HG03378 (cell line): ENCODE data around the gene SPATA13.

Experiments used
- ATAC-seq: cut with Tn5 transposase; IDR thresholded peaks from one replicate; pipeline ENCODE4 v1.9.1; 2021; ENCODE audit warnings: mild to moderate bottlenecking, moderate library complexity; ENCODE audit not compliant: unreplicated experiment

The SPATA13 gene

DNA sequence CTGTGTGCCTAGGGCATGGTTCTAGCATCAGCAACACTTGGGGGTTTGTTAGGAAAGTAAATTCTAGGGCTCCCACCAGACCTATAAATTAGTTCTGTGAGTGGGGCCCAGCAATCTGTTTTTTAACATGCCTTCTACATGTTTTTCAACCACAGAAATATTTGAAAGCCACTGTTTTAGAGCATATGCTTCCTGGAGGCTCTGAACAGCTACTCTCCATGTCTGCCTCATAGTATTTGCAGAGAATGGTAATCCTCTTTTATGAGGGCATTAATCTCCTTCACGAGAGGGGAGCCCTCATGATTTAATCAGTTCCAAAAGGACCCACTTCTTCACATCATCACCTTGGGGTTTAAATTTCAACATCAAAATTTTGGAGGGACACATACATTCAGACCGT lies 6.0 kb downstream of the SPATA13 start:
- no peak for ATAC-seq

DNA sequence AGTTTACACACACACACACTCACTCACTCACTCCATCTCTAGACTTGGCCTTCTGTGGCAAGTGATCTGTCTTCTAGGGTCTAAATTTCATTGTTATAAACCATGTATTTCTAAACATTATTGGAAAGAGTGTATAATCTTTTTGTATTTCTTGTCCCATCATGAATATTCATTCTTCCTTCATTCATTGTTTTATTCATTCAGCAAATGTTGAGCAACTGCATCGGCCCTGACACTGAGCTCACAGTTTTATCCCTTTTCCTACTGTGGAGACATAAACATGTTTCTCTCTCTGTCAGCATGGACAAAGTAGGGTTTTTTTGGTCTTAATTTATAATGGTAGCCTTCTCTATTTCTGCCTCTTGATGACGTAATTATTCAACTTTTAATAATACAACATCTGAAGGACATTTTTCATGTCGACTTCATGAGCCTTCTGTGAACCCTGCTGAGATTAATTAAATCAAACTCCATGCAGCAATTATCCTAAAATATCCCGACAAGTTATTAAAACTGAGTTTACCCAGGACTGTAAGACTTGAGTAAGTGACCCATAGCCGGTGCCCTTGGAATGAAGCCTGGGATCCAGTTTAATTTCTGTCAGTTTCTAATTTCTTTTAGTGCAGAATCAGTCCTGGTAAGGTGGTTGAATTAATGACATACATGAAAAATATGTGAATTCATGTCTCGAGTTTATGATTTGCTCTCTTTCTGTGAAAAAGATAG lies 7.3 kb downstream of the SPATA13 start:
- no peak for ATAC-seq

DNA sequence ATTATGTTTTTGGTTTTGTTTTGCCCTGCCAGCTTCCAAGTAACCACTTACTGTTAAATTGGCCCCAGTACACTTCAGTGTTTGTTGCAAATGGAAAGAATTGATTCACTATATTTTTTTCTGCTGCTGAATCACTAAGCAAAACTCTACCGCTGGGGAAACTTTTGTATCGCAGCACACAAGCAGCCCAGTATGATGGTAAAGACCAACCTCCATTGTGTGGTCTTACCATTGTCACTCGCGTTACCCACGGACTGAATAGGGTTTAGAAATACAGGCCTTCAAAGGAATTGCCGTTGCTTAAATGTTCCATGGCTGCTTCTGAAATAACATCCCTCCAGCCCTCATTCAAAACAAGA lies 7.9 kb downstream of the SPATA13 start:
- ATAC-seq, result no peak

DNA sequence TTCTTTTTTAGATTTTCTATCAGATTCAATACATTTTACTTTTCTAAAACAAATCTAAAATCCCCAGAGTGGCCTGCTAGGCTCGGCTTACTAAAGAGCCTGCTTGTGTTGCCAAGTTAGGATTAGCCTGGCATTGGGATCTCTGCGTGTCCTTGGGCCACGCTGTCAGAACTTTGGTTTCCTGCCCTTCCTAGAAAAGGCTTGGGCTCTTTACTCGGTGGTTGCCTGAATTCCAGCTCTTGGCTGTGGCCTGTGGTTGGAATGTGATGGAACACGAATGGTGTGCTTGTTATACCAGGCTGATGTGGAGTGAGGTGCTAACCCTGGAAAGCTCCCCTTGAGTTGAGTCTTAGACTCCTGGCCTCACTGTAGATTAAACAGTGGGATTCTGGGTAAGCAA lies 8.5 kb downstream of the SPATA13 start:
- ATAC-seq, result no peak

DNA sequence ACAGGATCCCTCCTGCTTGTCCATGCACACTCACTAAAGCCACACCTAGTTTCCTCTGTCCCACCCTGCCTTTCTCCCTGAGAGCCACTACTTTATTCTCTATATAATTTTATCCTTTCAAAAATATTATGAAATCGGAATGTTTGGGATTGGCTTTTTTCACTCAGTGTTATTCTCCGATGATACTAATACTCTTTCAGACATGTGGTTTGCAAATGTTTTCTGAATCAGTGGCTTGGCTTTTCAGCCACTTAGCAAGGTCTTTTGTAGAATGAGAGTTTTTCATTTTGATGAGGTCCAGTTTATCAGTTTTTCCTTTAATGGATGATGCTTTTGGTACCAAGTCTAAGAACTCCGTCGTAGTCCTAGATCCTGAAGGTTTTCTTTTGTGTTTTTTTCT lies 11.6 kb downstream of the SPATA13 start:
- no peak for ATAC-seq

- ATAC-seq, result no peak
These were observed 13.3 kb downstream of the SPATA13 start for GRCh38 chr13:24173795-24174194.

GRCh38 chr13:24175847-24176246 lies 15.3 kb downstream of the SPATA13 start:
- no peak for ATAC-seq

DNA sequence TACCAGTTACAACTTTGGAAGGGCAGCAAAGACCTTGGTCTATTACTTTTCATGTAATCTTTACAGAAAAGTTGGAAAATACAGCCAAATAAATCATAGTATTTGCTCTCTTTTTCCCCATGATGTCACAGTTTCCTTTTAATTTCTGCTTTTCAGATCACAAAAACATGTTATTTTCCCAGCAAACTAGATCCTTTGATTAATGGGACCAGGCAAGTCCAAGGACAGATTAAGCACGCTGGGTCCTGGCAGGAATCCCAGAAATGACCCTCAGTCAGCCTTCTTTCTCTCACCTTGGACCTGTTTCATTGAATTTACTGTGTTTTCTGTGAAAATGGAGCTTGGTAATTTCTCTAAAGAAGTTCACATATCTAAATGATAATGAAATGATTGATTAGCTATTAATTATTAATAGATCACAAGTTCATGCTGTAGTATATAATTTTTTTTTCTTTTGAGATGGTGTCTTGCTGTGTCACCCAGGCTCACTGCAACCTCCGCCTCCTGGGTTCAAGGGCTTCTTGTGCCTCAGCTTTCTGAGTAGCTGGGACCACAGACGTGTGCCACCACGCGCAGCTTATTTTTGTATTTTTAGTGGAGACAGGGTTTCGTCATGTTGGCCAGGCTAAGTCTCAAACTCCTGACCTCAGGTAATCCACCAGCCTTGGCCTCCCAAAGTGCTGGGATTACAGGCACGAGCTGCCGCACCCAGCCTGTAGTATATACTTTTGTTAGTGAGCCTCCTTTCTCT lies 16.0 kb downstream of the SPATA13 start:
- no peak for ATAC-seq

DNA sequence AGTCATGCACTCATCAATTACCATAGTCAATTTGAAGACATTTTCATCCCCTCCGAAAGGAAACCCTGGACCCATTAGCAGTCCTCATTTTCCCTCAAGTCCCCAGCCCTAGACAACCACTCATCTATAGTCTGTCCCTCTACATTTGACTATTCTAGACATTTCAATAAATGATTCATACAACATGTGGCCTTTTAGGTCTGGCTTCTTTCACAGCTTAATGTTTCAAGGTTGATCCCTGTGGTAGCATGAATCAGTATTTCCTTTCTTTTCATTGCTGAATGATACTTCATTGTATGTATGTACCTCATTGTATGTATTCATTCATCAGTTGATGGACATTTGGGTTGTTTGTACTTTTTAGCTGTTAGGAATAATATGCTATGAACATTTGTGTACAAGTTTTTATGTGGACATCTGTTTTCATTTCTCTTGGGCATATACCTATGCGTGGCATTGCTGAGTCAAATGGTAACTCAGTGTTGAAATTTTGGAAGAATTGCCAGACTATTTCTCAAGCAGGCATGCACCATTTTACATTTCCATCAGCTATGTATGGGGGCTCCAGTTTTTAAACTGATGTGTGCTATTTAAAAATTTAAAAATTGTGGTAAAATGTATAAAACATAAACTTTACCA lies 18.4 kb downstream of the SPATA13 start:
- ATAC-seq, result no peak

DNA sequence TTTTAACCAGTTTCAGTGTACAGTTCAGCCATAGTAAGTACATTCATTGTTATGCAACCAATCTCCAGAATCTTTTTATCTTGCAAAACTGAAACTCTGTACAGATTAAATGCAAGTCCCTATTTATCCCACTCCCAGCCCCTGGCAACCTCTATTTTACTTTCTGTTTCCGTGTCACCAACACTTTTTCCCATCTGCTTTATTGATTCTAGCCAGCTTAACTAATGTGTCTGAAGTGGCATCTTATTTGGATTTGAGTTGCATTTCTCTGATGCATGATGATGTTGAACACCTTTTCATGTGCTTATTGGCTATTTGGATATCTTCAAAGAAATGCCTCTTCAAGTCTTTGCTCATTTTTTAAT lies 18.9 kb downstream of the SPATA13 start:
- ATAC-seq, result no peak

- ATAC-seq, result no peak
These were observed 20.3 kb downstream of the SPATA13 start for GRCh38 chr13:24180750-24181377.

DNA sequence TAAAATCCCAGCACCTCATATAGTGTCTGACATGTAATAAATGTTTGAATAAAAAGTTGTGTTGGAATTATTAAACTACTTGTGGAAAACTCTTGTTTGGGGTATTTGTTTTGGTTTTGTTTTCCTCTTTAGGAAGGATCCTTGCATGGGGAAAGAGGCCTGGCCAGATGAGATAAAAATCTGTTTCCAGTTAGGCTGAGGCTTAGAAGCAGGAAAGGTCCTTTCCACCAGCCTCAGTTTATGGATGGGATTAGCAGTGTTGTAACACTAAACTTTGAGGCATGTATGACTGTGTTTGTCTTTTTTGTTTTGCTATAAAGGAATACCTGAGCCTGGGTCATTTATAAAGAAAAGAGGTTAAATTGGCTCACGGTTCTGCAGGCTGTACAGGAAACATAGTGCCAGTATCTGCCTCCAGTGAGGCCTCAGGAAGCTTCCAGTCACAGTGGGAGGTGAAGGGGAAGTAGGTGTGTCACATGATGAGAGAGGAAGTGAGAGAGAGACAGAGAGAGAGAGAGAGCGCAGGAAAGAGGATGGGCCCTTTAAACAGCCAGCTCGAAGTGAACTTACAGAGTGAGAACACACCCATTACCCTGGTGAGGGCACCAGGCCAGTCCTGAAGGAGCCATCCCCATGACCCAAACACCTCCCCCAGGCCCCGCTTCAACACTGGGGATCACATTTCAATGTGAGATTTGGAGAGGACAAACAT lies 21.6 kb downstream of the SPATA13 start:
- ATAC-seq, result no peak

- no peak for ATAC-seq
These were observed 22.2 kb downstream of the SPATA13 start for GRCh38 chr13:24182703-24183081.

DNA sequence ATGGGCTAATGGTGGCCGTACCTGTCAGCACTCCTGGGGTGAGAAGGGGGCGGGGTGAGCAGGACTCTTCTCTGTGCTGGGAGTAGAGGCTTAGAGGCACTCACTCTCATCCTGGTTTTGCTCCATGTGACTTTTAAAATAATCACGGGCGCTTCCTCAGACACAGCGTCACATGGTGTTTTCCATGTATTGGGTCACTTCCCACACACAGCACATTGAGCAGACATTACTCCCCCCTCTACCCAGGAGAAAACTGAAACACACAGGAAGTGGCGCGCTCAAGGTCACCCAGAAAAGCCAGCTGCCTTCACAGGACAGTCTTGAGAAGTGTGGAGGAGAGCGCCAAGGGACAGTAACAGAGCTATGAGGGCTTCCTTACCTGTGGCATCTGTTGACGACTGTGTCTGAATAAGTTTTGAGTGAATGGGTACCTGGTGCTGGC lies 23.2 kb downstream of the SPATA13 start:
- no peak for ATAC-seq

- no peak for ATAC-seq
These were observed 23.8 kb downstream of the SPATA13 start for GRCh38 chr13:24184265-24184841.

DNA sequence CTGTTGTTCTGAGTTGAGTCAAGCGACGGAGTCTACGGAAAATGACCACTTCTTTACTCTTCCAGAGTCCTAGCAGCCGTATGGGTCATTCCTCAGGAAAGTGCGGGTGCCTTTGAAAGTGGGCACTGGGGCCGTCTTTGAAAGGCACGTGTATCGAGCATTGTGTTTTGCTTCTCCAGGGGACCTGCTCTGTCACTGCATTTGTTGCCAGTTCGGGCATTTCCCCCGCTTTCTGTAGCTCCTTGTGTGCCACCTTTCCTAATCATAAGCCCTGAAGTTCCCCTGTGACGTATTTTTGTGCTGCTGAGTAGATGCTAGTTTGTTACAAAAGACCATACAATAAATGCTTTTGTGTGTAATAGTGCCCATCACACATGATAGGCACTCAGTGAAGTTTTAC lies 24.4 kb downstream of the SPATA13 start:
- no peak for ATAC-seq

DNA sequence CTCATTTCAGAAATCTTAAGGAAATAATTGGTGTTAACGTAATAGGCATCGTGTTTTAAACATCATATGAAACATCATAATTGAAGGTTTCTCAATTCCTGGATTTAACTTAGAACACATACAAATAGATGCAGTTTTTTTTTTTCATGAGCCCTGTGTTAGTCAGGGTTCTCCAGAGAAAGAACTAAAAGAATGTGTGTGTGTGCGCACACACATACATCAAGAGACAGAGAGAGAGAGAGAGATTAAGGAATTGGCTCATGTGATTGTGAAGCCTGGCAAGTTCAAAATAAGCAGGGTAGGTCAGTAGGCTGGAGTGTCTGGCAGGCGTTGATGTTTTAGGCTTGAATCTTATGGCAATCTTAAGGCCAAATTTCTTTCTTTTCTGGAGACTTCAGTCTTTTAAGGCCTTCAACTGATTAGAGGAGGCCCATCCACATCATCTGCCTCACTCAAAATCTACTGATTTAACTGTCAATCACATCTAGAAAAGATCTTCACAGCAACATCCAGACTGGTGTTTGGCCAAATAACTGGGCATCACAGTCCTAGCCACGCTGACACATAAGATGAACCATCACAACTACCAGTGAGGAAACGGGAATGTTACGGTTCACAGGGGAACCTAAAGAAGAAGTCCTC lies 25.2 kb downstream of the SPATA13 start:
- ATAC-seq, result no peak

GRCh38 chr13:24187185-24187584 lies 26.7 kb downstream of the SPATA13 start:
- ATAC-seq, result no peak

DNA sequence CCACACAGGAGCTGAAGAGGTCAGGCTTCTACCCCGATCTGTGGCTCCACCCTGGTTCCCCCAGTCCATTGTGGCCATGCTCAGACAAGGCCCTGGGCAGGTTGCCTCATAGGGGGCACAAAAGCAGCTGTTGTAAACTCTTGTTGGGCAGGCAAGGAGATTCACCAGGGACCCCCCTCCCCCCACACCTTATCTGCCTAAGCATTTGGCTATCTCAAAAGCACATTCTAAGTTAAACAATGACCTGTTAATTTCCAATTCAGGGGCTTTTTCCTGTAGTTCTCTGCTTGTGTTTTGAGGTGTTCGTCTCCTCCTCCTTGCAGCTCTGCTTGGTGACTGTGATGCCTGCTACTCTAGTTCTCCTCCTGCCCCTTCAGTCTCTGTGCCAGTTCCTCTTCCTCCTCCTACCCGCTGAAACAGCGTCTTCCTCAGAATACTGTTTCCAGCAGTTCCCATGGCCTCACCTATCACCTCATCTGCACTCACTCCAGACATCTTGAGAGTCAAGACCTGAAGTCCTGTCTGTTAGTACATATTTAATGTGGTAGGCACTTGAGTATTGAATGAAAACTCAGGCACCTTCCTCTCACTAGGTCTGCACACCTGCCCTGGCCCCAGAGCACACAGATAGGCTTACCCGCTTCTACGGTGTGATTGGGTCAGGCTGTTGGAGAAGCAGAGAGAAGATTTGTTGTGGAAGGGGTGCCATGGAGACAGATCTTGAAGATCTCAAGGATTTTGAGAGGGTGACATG lies 31.7 kb downstream of the SPATA13 start:
- ATAC-seq, result no peak

GRCh38 chr13:24192811-24193162 lies 32.3 kb downstream of the SPATA13 start:
- ATAC-seq, result no peak
